HepG2 (cell line): ENCODE data around the gene MEX3D. TPM values are rescaled to one million over a fixed set of nuclear protein-coding genes. Genes with fewer than 3 reads are reported as not detected.

ENCODE experiments used
- AHR ChIP-seq: IDR thresholded peaks from 2 replicates; pipeline ENCODE4 v1.6.1; 2018; ENCODE audit warnings: missing genetic modification reagents, missing compliant biosample characterization
- ATF1 ChIP-seq: IDR thresholded peaks from 2 replicates; pipeline ENCODE4 v1.6.1; 2016; ENCODE audit warnings: mild to moderate bottlenecking, control low read depth
- GZF1 ChIP-seq: sonication (generic); formaldehyde crosslinking; IDR thresholded peaks from 2 replicates; pipeline ENCODE4 v1.5.1; 2020; ENCODE audit warnings: mild to moderate bottlenecking, missing genetic modification reagents
- HMGXB4 ChIP-seq, 2 experiments: sonication (generic) in 1 of 2; formaldehyde crosslinking in 1 of 2; IDR thresholded peaks; 2 replicates each; pipeline versions ENCODE4 v1.4.0 to v1.6.1; 2018 to 2020; ENCODE audit warnings: missing genetic modification reagents in 2 of 2, borderline replicate concordance in 1 of 2, low read depth in 1 of 2, mild to moderate bottlenecking in 1 of 2, missing biosample characterization in 1 of 2
- KDM1A ChIP-seq: IDR thresholded peaks from 2 replicates; pipeline ENCODE4 v1.6.1; 2016; ENCODE audit warnings: missing compliant biosample characterization
- MBD4 ChIP-seq: IDR thresholded peaks from 2 replicates; pipeline ENCODE4 v1.6.1; 2012; ENCODE audit warnings: low read length, inconsistent platforms, borderline replicate concordance
- NR2F2 ChIP-seq: IDR thresholded peaks from 2 replicates; pipeline ENCODE4 v1.6.1; 2012; ENCODE audit warnings: low read depth, inconsistent platforms, borderline replicate concordance
- RBFOX2 ChIP-seq: fragments of 200-400 bp; formaldehyde crosslinking; IDR thresholded peaks from 2 replicates; pipeline ENCODE4 v1.6.1; 2017; ENCODE audit warnings: low read depth, mild to moderate bottlenecking, low read length
- ZBTB33 ChIP-seq: sonication (generic); formaldehyde crosslinking; IDR thresholded peaks from 2 replicates; pipeline ENCODE4 v1.4.0; 2020; ENCODE audit warnings: missing genetic modification reagents
- ZNF230 ChIP-seq: sonication (generic); formaldehyde crosslinking; IDR thresholded peaks from 2 replicates; pipeline ENCODE4 v1.4.0; 2020; ENCODE audit warnings: mild to moderate bottlenecking, missing genetic modification reagents
- ZNF362 ChIP-seq: sonication (generic); formaldehyde crosslinking; IDR thresholded peaks from 2 replicates; pipeline ENCODE4 v1.4.0; 2020; ENCODE audit warnings: missing genetic modification reagents, mild to moderate bottlenecking, borderline replicate concordance
- ZNF605 ChIP-seq: sonication (generic); formaldehyde crosslinking; IDR thresholded peaks from 2 replicates; pipeline ENCODE4 v1.8.0; 2022; ENCODE audit warnings: mild to moderate bottlenecking, missing genetic modification reagents
- ZNF629 ChIP-seq: sonication (generic); formaldehyde crosslinking; conservative IDR thresholded peaks from 2 replicates; pipeline ENCODE4 v1.5.0; 2020; ENCODE audit warnings: missing genetic modification reagents
- ZNF891 ChIP-seq: sonication (generic); formaldehyde crosslinking; IDR thresholded peaks from 2 replicates; pipeline ENCODE4 v1.5.0; 2020; ENCODE audit warnings: mild to moderate bottlenecking, missing genetic modification reagents
- polyA plus RNA-seq, 8 experiments: library from polyadenylated mRNA; depleted of rRNA in 3 of 8; stranded (reverse) in 7 of 8; unstranded in 1 of 8; fragments of >200 nt; fragmentation: Illumina TruSeq in 4 of 8; extraction: Trizol in 4 of 8; gene quantifications; 2 replicates each; pipeline versions ENCODE4 v1.2.1 to v1.2.3, GENCODE V29; 2011 to 2016; ENCODE audit warnings: low read depth in 4 of 8, missing spikeins in 1 of 8, mixed read lengths in 1 of 8; ENCODE audit not compliant: insufficient read depth in 1 of 8
- total RNA-seq, 5 experiments: library from RNA; depleted of rRNA; stranded (reverse); fragments of >200 nt; fragmentation: Illumina TruSeq; extraction: Trizol; gene quantifications; 2 replicates each; pipeline ENCODE4 v1.2.3, GENCODE V29; 2016; ENCODE audit warnings: low read depth in 1 of 5

The MEX3D gene
- total and polyA plus RNA-seq, 2 of the 13 experiments (the other 11 are each of a cell fraction or from before 2014, with no cell fraction given) = 3.6 to 17.1 TPM

GRCh38 chr19:1507763-1508506 lies 60.2 kb downstream of the MEX3D start (continued):
- TF ChIP-seq RBFOX2 = peak; percentile 68
- TF ChIP-seq ZNF605 = no peak
- no peak for TF ChIP-seq NR2F2
- TF ChIP-seq HMGXB4 (CRISPR knock-in tag; IDR thresholded peaks at IDR 0.05; ENCODE audit: borderline replicate concordance in 1 of 2, low read depth in 1 of 2) = no peak
- TF ChIP-seq KDM1A (CRISPR knock-in tag) = no peak
- no peak for TF ChIP-seq MBD4
- TF ChIP-seq ZNF891 (CRISPR knock-in tag) = no peak
- no peak for TF ChIP-seq ZNF362 (CRISPR knock-in tag)
- no peak for TF ChIP-seq ZNF629 (CRISPR knock-in tag)
- TF ChIP-seq ZBTB33 (CRISPR knock-in tag) = peak; percentile 87
- no peak for TF ChIP-seq ZNF230 (CRISPR knock-in tag)
- peak; percentile 49; the same call in 1 of the 2 replicates for TF ChIP-seq ATF1
- no peak for TF ChIP-seq AHR
- TF ChIP-seq GZF1 = no peak
